Coronary artery (tissue), 2 donors: ENCODE measurements around the gene PITX3.

Experiments used
- DNase-seq: peaks from one replicate; pipeline ENCODE4 v3.0.0-alpha.2; 2017; ENCODE audit warnings: low spot score
- H3K27ac ChIP-seq, 2 donors: fragments of 200-600 bp; sonication (generic); one replicate each; pipeline ENCODE4 v1.5.1; 2016 to 2019
- H3K4me3 ChIP-seq: fragments of 200-600 bp; sonication (generic); 2 replicates; pipeline ENCODE4 v1.5.1; 2016; ENCODE audit warnings: mild to moderate bottlenecking, moderate library complexity
- CTCF ChIP-seq: fragments of 200-600 bp; sonication (generic); IDR thresholded peaks from one replicate; pipeline ENCODE4 v1.5.1; 2019; ENCODE audit warnings: antibody characterized with exemption

PITX3 gene

GRCh38 chr10:102284531-102284930 is 43.2 kb upstream of the PITX3 start:
- no peak for TF ChIP-seq CTCF
- no peak overlapping the region for H3K27ac ChIP-seq
- DNase-seq: no peak
- no peak overlapping the region for H3K4me3 ChIP-seq

GRCh38 chr10:102283890-102284289 is 42.6 kb upstream of the PITX3 start:
- no peak for DNase-seq
- H3K27ac ChIP-seq: no peak overlapping the region
- H3K4me3 ChIP-seq: no peak overlapping the region
- TF ChIP-seq CTCF: no peak

- H3K27ac ChIP-seq: no peak overlapping the region
- no peak for DNase-seq
- no peak overlapping the region for H3K4me3 ChIP-seq
- TF ChIP-seq CTCF: no peak
Observed at GRCh38 chr10:102283488-102283887, 42.2 kb upstream of the PITX3 start.

GRCh38 chr10:102281102-102281487 is 39.8 kb upstream of the PITX3 start:
- H3K27ac ChIP-seq: no peak overlapping the region
- peak overlapping the region; percentile 5 for H3K4me3 ChIP-seq
- no peak for DNase-seq
- no peak for TF ChIP-seq CTCF

- Histone ChIP-seq H3K4me3 (peak overlapping the region; percentile 5), H3K27ac (peak overlapping the region in 1 of 2 donors; percentile 13)
- TF ChIP-seq CTCF: no peak
- DNase-seq: no peak
Observed at GRCh38 chr10:102280397-102281101, 39.2 kb upstream of the PITX3 start.

GRCh38 chr10:102279104-102279503 is 37.8 kb upstream of the PITX3 start:
- DNase-seq: no peak
- no peak for TF ChIP-seq CTCF
- H3K4me3 ChIP-seq: no peak overlapping the region
- no peak overlapping the region for H3K27ac ChIP-seq

GRCh38 chr10:102275343-102275742 is 34.0 kb upstream of the PITX3 start:
- DNase-seq: no peak
- no peak for TF ChIP-seq CTCF
- no peak overlapping the region for H3K4me3 ChIP-seq
- no peak overlapping the region for H3K27ac ChIP-seq
